ENCODE data around the gene SFTA2.

Gene SFTA2

GRCh38 chr6:30951907-30952469 lies 20.0 kb upstream of the SFTA2 start:
- H3K36me3 ChIP-seq (ENCODE audit: control insufficient read depth, insufficient read depth, low read length) = no peaks in the 10 kb centered on the region
- H3K4me3 ChIP-seq (replicated peaks; ENCODE audit: low read depth, low read length) = no peak overlapping the region
- TF ChIP-seq CTCF (IDR thresholded peaks at IDR 0.05; ENCODE audit: insufficient read depth, low read length, poor library complexity, severe bottlenecking) = no peak
- peak; percentile 30 for DNase-seq (ENCODE audit: extremely low read depth, insufficient read length)
- H3K27me3 ChIP-seq (replicated peaks; ENCODE audit: control insufficient read depth, insufficient read depth, low read length) = no peaks in the 10 kb centered on the region

- no peak overlapping the region for H3K4me3 ChIP-seq (replicated peaks; ENCODE audit: low read depth, low read length)
- H3K36me3 ChIP-seq (ENCODE audit: control insufficient read depth, insufficient read depth, low read length) = no peaks in the 10 kb centered on the region
- no peaks in the 10 kb centered on the region for H3K27me3 ChIP-seq (replicated peaks; ENCODE audit: control insufficient read depth, insufficient read depth, low read length)
- TF ChIP-seq CTCF (IDR thresholded peaks at IDR 0.05; ENCODE audit: insufficient read depth, low read length, poor library complexity, severe bottlenecking) = no peak
- no peak for DNase-seq (ENCODE audit: extremely low read depth, insufficient read length)
Observed at GRCh38 chr6:30948811-30949210, 16.8 kb upstream of the SFTA2 start.

GRCh38 chr6:30947231-30947630 lies 15.3 kb upstream of the SFTA2 start:
- Histone ChIP-seq H3K27me3 (replicated peaks; ENCODE audit: control insufficient read depth, insufficient read depth, low read length) (no peaks in the 10 kb centered on the region), H3K4me3 (replicated peaks; ENCODE audit: low read depth, low read length) (no peak overlapping the region), H3K36me3 (ENCODE audit: control insufficient read depth, insufficient read depth, low read length) (no peaks in the 10 kb centered on the region)
- DNase-seq (ENCODE audit: extremely low read depth, insufficient read length) = no peak
- no peak for TF ChIP-seq CTCF (IDR thresholded peaks at IDR 0.05; ENCODE audit: insufficient read depth, low read length, poor library complexity, severe bottlenecking)

- no peak for TF ChIP-seq CTCF (IDR thresholded peaks at IDR 0.05; ENCODE audit: insufficient read depth, low read length, poor library complexity, severe bottlenecking)
- DNase-seq (ENCODE audit: extremely low read depth, insufficient read length) = no peak
- Histone ChIP-seq H3K4me3 (replicated peaks; ENCODE audit: low read depth, low read length) (no peak overlapping the region), H3K27me3 (replicated peaks; ENCODE audit: control insufficient read depth, insufficient read depth, low read length) (0 out of 2 replicates have a peak, but pooled peaks cover 2% of the 10 kb centered on the region), H3K36me3 (ENCODE audit: control insufficient read depth, insufficient read depth, low read length) (no peaks in the 10 kb centered on the region)
Observed at GRCh38 chr6:30945281-30945680, 13.3 kb upstream of the SFTA2 start.

GRCh38 chr6:30944051-30944450 lies 12.1 kb upstream of the SFTA2 start:
- TF ChIP-seq CTCF (IDR thresholded peaks at IDR 0.05; ENCODE audit: insufficient read depth, low read length, poor library complexity, severe bottlenecking) = no peak
- H3K4me3 ChIP-seq (replicated peaks; ENCODE audit: low read depth, low read length) = no peak overlapping the region
- 0 out of 2 replicates have a peak, but pooled peaks cover 2% of the 10 kb centered on the region for H3K27me3 ChIP-seq (replicated peaks; ENCODE audit: control insufficient read depth, insufficient read depth, low read length)
- no peak for DNase-seq (ENCODE audit: extremely low read depth, insufficient read length)
- no peaks in the 10 kb centered on the region for H3K36me3 ChIP-seq (ENCODE audit: control insufficient read depth, insufficient read depth, low read length)

Data from GM06990 (cell line).